GM19372 (cell line): Measurements from ENCODE around the gene KCNJ18.
"Not testable (repeated sequence)": the region's sequence is repeated elsewhere in the genome, so short reads cannot be mapped to it uniquely, and the experiment has no call there.

Experiments
- ATAC-seq: cut with Tn5 transposase; IDR thresholded peaks from one replicate; pipeline ENCODE4 v1.9.1; 2021; ENCODE audit warnings: mild to moderate bottlenecking, low read depth, moderate library complexity; ENCODE audit not compliant: unreplicated experiment

The KCNJ18 gene

DNA sequence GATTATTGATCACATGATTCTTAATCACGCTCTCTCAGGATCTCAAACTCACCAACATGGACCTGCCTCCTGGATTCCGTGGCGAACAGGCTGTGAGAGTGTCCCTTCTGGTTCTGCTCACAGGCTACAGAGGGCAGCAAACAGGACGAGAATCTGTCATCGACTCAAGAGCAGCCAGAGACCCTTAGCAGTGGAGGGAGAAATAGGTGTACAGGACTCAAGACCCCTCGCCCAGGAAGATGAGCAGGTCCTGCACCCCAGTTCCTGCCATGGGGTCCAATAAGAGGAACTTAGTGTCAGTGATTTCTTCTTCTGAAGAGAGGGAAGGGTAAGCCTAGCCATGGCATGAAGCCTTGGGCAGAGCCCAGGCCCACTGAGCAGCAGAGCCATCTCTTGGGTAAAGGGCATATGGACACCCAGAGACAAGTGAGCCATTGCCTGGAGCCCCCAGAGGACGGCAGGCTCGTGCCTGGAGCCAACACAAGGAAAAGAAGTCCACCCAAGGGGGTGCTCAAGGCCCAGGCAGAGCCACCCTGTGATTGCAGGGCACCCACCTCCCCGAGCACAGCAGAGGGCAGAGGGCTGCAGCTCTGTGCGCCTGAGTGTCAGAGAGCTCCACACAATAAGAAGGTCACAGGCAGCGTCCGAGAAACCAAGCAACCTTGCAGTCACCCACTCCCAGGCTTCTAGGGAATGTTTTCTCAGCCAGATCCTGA, 27.3 kb downstream of the KCNJ18 start:
- not testable (repeated sequence) for ATAC-seq

- ATAC-seq = not testable (repeated sequence)
Observed at GRCh38 chr17:21720566-21720965, 28.2 kb downstream of the KCNJ18 start.

DNA sequence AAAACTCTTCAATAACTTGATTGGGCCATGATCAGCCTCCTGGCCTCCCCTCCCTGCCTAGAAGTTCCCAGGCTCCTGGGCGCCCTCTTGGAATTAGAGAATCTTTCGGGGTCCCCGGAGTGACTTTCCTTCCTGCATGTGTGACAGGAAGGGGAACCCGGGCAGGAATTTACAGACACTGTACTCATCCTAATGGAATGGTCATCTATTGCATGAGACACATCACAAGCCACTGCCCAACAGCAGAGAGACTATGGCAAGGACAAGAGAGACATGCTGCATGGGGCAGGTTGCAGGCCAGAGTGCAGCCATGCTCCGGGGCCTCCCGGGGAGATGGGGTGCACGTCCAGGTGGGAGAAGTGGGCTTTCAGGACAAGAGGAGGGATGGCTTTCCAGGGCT, 29.9 kb downstream of the KCNJ18 start:
- not testable (repeated sequence) for ATAC-seq

- ATAC-seq = not testable (repeated sequence)
Observed at GRCh38 chr17:21724216-21725006, 32.1 kb downstream of the KCNJ18 start.

GRCh38 chr17:21731076-21731475, 38.8 kb downstream of the KCNJ18 start:
- not testable (repeated sequence) for ATAC-seq

- ATAC-seq = not testable (repeated sequence)
Observed at GRCh38 chr17:21733931-21734330, 41.6 kb downstream of the KCNJ18 start.

- ATAC-seq = not testable (repeated sequence)
Observed at GRCh38 chr17:21735814-21736213, 43.5 kb downstream of the KCNJ18 start.

DNA sequence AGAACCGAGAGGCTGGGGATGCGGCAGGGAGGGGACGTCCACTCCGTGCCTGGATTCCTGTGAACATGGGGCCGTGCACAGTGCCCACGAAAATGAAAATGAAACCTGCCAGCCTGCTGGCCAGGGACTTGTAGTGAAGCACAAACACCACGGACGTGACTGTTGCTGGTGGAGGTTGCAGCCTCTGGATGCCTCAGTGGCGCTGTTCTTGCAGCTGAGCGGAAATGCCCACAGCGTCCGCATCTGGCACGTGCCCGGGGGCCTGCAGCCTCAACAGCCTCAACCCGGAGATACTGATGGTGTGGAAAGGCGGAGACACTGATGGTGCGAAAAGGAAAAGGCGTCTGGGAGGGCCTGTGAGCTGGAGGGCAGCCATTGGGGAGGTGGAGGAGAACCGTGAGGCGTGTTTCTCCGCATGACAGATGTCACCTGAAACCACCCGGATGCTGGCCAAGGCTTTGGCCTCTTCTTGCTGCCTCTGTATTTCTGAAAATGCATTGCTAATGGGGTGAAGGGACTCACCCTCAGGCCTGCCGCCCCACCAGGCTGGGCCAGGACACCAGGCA, 44.8 kb downstream of the KCNJ18 start:
- not testable (repeated sequence) for ATAC-seq

DNA sequence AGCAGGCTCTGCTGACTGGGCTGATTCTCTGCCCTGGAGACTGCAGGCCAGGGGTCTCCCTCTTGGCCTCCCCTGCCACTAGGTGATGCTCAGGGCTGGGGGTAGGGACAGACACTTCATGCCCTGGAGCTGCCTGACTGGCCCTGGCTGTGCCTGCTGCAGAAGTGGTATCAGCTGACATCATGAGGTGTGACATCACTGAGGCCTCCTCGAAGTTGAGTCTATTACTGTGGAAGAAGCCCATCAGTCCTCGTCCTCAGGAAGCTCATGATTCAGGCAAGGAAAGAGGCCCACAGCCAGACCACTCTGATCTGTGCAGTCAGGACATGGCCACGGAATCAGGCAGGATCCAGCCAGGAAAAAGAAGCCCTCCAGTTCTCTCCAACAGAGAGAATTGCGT, 45.9 kb downstream of the KCNJ18 start:
- not testable (repeated sequence) for ATAC-seq

DNA sequence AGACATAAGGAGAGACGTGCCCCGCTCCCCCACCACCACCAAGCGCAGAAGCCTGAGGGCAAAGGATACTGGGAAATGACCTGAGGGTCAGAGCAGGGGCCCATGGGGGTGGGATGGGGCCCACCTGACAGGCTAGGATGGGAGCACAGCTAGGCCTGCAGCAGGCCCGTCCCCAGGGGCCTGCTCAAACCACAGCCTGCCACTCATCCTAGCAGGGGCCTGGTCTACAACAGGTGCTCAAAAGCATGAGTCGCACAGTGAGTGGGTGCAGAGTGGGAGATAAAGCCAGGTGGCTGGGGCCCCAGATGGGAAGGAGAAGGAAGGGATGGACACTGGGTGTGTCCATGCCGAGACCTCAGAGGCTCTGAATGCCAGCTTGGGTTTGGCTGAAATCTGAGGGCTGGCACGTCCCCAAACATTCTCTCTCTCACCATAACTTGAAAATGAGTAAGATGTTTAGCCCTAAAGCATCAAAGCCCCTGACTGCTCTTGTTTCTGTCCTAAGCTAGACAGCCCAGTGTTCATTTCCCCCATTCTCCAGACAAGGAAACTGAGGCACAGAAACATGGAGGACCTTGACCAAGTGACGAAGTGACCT, 46.7 kb downstream of the KCNJ18 start:
- not testable (repeated sequence) for ATAC-seq

GRCh38 chr17:21739485-21739884, 47.2 kb downstream of the KCNJ18 start:
- not testable (repeated sequence) for ATAC-seq

GRCh38 chr17:21740836-21741235, 48.5 kb downstream of the KCNJ18 start:
- ATAC-seq = not testable (repeated sequence)

- not testable (repeated sequence) for ATAC-seq
Observed at GRCh38 chr17:21741520-21741919, 49.2 kb downstream of the KCNJ18 start.

- no peak for ATAC-seq
Observed at GRCh38 chr17:21742326-21742725, 50.0 kb downstream of the KCNJ18 start.

- not testable (repeated sequence) for ATAC-seq
Observed at GRCh38 chr17:21744151-21744550, 51.8 kb downstream of the KCNJ18 start.

- ATAC-seq = not testable (repeated sequence)
Observed at GRCh38 chr17:21744621-21745020, 52.3 kb downstream of the KCNJ18 start.

DNA sequence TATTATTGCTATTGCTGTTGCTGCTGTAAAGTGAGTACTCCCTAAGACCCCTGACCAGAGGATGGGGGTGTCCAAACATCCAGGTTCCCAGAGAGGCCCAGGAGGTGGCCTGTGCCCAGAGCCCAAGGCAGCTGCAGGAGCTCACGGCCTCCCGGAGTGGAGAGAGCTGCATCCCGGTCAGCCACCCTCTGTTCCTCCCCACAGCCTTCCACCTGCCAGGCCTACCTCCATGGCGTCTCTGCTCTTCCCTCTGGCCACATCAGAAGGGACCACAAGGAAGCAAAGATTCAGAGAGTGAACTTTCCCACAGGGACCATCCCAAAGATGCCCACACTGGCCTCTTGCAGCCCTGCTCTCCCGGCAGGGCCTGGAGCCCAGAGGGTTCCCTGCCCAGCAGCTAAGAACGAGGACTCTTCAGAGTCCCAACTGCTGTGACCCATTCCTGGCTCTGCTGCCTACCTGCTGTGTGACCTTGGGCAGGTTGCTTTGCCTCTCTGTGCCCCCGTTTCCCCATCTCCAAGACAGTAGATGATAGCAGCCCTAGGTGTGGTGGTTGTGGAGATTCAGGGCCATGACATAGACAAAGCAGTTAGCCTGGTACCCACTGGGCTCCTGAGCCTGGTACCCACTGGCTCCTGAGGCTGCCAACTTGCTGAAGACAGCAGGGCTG, 53.2 kb downstream of the KCNJ18 start:
- not testable (repeated sequence) for ATAC-seq

GRCh38 chr17:21746415-21746814, 54.1 kb downstream of the KCNJ18 start:
- not testable (repeated sequence) for ATAC-seq

GRCh38 chr17:21747195-21747915, 55.0 kb downstream of the KCNJ18 start:
- not testable (repeated sequence) for ATAC-seq

- not testable (repeated sequence) for ATAC-seq
Observed at GRCh38 chr17:21748686-21749085, 56.4 kb downstream of the KCNJ18 start.
